ENCODE results near the gene LRP1B. TPM values are rescaled to one million over a fixed set of nuclear protein-coding genes. Genes with fewer than 3 reads are reported as not detected.

The LRP1B gene
- polyA plus RNA-seq, 1 donor from 2014 or later, result 12.7 TPM

DNA sequence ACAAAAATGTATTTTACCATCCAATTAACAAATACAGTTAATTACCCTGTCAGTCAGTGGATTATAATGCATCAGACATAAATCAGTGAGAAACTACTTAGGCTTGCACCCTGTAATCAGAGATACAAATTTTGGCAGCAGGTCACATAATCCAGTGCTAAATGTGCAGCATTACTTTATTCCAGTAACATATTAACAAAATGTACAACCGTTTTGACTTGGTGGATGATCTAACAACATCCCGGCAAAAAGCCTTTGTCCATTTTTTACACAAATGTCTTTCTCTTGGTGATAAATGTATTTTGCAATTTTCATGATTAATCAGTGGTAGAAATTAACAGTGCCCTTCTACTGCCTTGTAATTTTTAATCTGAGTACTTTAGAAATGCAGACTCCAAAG, 162.8 kb downstream of the LRP1B start:
- no peak overlapping the region for H3K9ac ChIP-seq (ENCODE audit: low read length)
- H3K9me2 ChIP-seq (ENCODE audit: insufficient read depth, low read length), result no peaks in the 10 kb centered on the region
- H3K4me3 ChIP-seq (ENCODE audit: low read length), result no peak overlapping the region
- H3K27ac ChIP-seq (ENCODE audit: low read length), result no peak overlapping the region
- no peaks in the 10 kb centered on the region for H3F3A ChIP-seq (ENCODE audit: insufficient read depth, low read length, poor library complexity, severe bottlenecking)
- no peaks in the 10 kb centered on the region for H3K79me2 ChIP-seq (replicated peaks; ENCODE audit: insufficient read depth, low read length)
- no peak overlapping the region for H2AFZ ChIP-seq (ENCODE audit: low read depth, low read length)
- TF ChIP-seq RAD21 (conservative IDR thresholded peaks at IDR 0.05), result no peak
- no peak for TF ChIP-seq POLR2AphosphoS5 (IDR thresholded peaks at IDR 0.05)
- TF ChIP-seq EP300 (conservative IDR thresholded peaks at IDR 0.05; ENCODE audit: poor library complexity, severe bottlenecking), result no peak
- TF ChIP-seq MXI1 (conservative IDR thresholded peaks at IDR 0.05; ENCODE audit: poor library complexity, severe bottlenecking), result no peak
- TF ChIP-seq TAF1 (IDR thresholded peaks at IDR 0.05; ENCODE audit: low read depth), result no peak
- TF ChIP-seq, protein P1, sequence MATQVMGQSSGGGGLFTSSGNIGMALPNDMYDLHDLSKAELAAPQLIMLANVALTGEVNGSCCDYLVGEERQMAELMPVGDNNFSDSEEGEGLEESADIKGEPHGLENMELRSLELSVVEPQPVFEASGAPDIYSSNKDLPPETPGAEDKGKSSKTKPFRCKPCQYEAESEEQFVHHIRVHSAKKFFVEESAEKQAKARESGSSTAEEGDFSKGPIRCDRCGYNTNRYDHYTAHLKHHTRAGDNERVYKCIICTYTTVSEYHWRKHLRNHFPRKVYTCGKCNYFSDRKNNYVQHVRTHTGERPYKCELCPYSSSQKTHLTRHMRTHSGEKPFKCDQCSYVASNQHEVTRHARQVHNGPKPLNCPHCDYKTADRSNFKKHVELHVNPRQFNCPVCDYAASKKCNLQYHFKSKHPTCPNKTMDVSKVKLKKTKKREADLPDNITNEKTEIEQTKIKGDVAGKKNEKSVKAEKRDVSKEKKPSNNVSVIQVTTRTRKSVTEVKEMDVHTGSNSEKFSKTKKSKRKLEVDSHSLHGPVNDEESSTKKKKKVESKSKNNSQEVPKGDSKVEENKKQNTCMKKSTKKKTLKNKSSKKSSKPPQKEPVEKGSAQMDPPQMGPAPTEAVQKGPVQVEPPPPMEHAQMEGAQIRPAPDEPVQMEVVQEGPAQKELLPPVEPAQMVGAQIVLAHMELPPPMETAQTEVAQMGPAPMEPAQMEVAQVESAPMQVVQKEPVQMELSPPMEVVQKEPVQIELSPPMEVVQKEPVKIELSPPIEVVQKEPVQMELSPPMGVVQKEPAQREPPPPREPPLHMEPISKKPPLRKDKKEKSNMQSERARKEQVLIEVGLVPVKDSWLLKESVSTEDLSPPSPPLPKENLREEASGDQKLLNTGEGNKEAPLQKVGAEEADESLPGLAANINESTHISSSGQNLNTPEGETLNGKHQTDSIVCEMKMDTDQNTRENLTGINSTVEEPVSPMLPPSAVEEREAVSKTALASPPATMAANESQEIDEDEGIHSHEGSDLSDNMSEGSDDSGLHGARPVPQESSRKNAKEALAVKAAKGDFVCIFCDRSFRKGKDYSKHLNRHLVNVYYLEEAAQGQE (IDR thresholded peaks at IDR 0.05; ENCODE audit: borderline replicate concordance), result no peak
- TF ChIP-seq, protein P2, sequence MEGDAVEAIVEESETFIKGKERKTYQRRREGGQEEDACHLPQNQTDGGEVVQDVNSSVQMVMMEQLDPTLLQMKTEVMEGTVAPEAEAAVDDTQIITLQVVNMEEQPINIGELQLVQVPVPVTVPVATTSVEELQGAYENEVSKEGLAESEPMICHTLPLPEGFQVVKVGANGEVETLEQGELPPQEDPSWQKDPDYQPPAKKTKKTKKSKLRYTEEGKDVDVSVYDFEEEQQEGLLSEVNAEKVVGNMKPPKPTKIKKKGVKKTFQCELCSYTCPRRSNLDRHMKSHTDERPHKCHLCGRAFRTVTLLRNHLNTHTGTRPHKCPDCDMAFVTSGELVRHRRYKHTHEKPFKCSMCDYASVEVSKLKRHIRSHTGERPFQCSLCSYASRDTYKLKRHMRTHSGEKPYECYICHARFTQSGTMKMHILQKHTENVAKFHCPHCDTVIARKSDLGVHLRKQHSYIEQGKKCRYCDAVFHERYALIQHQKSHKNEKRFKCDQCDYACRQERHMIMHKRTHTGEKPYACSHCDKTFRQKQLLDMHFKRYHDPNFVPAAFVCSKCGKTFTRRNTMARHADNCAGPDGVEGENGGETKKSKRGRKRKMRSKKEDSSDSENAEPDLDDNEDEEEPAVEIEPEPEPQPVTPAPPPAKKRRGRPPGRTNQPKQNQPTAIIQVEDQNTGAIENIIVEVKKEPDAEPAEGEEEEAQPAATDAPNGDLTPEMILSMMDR (IDR thresholded peaks at IDR 0.05; ENCODE audit: poor library complexity, severe bottlenecking), result no peak
- no peak for TF ChIP-seq EZH2 (IDR thresholded peaks at IDR 0.05; ENCODE audit: borderline replicate concordance, insufficient read depth, low read length, poor library complexity, severe bottlenecking)
- TF ChIP-seq SMC3 (conservative IDR thresholded peaks at IDR 0.05; ENCODE audit: poor library complexity), result no peak
- no peaks in the 10 kb centered on the region for H3K9me3 ChIP-seq (ENCODE audit: low read length)
- no peak overlapping the region for H3K4me2 ChIP-seq (ENCODE audit: low read length)
- H4K20me1 ChIP-seq (ENCODE audit: insufficient read depth), result no peaks in the 10 kb centered on the region
- H3K36me3 ChIP-seq (ENCODE audit: insufficient read depth, low read length), result no peaks in the 10 kb centered on the region
- no peaks in the 10 kb centered on the region for H3K27me3 ChIP-seq (ENCODE audit: insufficient read depth, low read depth, low read length)

DNA sequence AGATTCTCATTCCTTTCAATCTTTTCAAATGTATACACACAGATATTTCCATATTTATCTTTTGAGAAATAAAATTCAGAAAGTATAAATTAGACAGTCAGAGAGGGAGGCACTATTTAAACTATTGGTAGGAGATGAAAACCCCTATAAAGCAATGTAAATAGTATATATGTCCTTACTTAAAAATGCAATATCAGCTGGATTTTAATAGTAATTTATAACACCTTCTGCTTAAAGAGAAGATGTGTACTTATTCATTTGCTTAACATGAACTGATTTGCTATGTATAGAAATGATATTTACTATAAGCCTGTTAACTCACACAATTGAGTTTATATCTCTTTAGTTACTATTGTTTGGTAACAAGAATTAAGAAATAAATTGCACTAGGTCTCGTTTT, 163.3 kb downstream of the LRP1B start:
- no peaks in the 10 kb centered on the region for H3K27me3 ChIP-seq (ENCODE audit: insufficient read depth, low read depth, low read length)
- H3K4me2 ChIP-seq (ENCODE audit: low read length), result no peak overlapping the region
- TF ChIP-seq EP300 (conservative IDR thresholded peaks at IDR 0.05; ENCODE audit: poor library complexity, severe bottlenecking) (no peak), MXI1 (conservative IDR thresholded peaks at IDR 0.05; ENCODE audit: poor library complexity, severe bottlenecking) (no peak), RAD21 (conservative IDR thresholded peaks at IDR 0.05) (no peak), POLR2AphosphoS5 (IDR thresholded peaks at IDR 0.05) (no peak), TAF1 (IDR thresholded peaks at IDR 0.05; ENCODE audit: low read depth) (no peak), SMC3 (conservative IDR thresholded peaks at IDR 0.05; ENCODE audit: poor library complexity) (no peak), EZH2 (IDR thresholded peaks at IDR 0.05; ENCODE audit: borderline replicate concordance, insufficient read depth, low read length, poor library complexity, severe bottlenecking) (no peak)
- TF ChIP-seq, protein P1 (IDR thresholded peaks at IDR 0.05; ENCODE audit: borderline replicate concordance), result no peak
- TF ChIP-seq, protein P2 (IDR thresholded peaks at IDR 0.05; ENCODE audit: poor library complexity, severe bottlenecking), result no peak
- no peak overlapping the region for H3K27ac ChIP-seq (ENCODE audit: low read length)
- H3K9ac ChIP-seq (ENCODE audit: low read length), result no peak overlapping the region
- no peaks in the 10 kb centered on the region for H3K9me3 ChIP-seq (ENCODE audit: low read length)
- H4K20me1 ChIP-seq (ENCODE audit: insufficient read depth), result no peaks in the 10 kb centered on the region
- H2AFZ ChIP-seq (ENCODE audit: low read depth, low read length), result no peak overlapping the region
- no peaks in the 10 kb centered on the region for H3K36me3 ChIP-seq (ENCODE audit: insufficient read depth, low read length)
- no peaks in the 10 kb centered on the region for H3F3A ChIP-seq (ENCODE audit: insufficient read depth, low read length, poor library complexity, severe bottlenecking)
- no peaks in the 10 kb centered on the region for H3K79me2 ChIP-seq (replicated peaks; ENCODE audit: insufficient read depth, low read length)
- H3K4me3 ChIP-seq (ENCODE audit: low read length), result no peak overlapping the region
- H3K9me2 ChIP-seq (ENCODE audit: insufficient read depth, low read length), result no peaks in the 10 kb centered on the region

Data from neural cell (in vitro differentiated cells).